DMS153 (cell line): ENCODE data around the gene RTCB.
"Not testable (repeated sequence)": the region's sequence is repeated elsewhere in the genome, so short reads cannot be mapped to it uniquely, and the experiment has no call there.

Experiments used
- DNase-seq: peaks from one replicate; lab custom pipeline; 2025; lab: John Stamatoyannopoulos, UW

The RTCB gene

DNA sequence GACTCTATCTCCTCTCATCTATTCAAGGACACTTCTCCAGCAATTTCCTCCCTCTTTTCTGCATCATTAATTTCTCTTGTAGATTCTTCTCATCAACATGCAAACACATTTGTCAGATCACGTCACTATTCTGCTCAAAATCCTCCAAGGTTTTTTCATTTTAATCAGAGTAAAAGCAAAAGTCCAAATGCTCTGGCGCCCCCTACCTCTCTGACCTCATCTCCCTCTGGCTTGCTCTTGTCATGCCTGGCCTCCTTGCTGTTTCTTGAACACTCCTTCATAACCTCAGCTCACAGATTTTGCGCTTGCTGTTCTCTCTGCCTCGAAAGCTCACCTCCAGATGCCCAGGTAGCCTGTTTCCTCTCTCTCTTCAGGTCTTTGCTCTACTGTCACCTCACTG, 22.4 kb downstream of the RTCB start:
- no peak for DNase-seq

DNA sequence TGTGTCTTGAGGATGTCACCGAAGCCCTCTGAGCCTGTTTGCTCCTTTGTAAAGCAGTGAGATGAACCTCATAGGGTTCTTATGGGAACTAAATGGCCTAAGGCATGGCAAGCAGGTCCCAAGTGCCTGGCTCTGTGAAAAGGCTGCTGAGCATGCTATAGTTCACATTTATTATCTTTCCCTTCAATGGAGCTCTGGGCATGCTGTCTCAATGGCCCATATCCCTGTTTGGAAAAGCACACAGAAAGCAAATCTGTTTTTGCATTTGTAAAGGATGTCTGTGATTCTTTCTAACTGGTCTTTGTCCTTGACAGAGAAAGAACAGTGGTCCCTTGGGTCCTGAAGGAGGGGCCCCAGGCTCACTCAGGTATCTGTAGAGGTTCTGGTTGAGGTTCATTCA, 26.4 kb downstream of the RTCB start:
- DNase-seq, result no peak

DNA sequence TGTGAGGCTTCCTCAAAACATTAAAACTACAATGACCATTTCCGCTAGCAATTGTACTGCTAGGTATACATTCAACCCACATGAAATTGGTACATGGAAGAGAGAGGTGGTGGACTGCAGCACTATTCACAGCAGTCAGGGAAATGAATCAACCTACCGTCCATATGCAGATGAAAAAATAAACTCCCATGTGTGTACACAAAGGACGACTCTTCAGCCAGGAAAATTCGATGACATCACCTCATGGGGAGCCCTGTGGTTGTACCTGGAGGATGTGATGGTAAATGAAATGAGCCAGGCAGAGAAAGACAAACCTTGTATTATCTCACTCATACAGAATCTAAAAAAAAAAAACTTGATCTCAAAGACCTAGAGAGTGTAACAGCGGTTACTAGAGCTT, 31.1 kb downstream of the RTCB start:
- peak; percentile 52 for DNase-seq

DNA sequence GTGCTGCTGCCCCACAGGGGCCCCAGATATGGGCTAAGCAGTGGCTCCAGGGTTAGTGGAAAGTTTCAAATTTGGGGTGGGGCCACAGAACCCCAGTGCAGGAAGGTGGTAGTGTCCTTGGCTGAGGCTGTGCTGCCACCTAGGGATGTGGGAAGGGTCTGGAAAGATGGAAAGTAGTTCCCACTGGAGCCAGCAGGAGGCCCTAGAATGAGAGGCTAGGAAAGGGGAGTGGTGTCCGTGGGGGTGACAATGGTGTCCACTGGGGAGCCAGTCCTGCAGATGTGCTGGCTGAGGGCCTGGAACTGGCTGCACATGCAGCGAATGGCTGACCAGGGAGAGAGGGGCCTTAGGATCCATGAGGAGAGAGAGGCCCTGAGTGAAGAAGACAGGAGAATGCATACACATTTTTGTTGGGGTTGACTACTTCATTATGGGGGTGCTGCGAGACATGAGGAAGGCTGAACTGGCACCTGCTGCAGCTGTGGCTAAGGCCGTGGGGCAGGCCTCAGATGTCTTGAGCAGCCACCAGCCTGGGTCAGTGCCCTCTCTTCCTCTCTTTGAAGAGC, 33.3 kb downstream of the RTCB start:
- peak; percentile 3 for DNase-seq

DNA sequence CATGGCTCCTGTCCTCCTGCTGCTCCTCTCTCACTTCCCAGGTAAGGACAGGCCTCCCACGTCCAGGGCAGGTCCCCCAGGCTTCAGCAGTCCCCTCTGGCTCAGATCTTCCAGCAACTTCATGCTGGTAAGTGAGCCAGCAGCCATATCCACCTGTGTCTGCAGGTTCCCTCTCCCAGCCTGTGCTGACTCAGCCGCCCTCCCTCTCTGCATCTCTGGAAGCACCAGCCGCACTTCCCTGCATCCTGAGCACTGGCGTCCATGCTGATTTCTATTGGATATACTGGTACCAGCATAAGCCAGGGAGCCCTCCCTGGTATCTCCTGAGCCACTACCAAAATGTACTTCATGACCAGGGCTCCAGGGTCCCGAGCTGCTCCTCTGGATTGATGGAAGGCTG, 35.4 kb downstream of the RTCB start:
- no peak for DNase-seq

DNA sequence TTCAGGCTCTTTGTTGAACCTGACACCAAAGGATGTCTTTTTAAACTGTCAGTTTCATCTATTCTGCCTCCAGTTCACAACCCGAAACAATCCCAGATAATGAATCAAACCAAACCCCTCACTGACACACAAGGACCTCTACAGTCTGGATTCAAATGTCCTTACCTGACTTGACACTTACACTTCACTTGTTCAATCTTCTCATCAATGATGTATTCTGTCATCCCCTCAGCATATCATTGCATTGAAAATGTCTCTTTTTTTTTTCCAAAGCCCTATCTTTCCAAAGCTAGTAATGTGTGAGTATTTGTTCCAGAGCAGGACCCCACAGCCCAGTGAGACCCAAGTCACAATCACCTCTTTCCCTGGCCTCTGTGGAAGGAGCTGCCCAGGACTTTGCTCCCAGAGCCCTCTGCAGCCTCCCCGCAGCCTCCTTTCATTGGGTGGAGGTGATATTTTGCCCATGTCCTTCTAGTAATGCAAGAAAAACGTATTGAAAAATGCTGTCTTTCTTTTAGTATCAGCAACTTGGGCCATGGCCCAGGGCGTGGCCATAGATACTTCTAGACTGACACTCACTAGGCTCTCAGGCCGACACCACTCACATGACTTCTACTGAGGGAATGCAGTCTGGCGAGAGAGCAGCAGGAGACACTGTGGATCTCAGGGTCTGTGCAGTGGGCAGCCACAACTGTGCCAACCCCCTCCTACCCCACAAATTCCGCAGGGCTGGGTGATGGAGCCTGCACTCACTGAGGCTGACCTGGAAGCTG, 36.2 kb downstream of the RTCB start:
- DNase-seq, result no peak

DNA sequence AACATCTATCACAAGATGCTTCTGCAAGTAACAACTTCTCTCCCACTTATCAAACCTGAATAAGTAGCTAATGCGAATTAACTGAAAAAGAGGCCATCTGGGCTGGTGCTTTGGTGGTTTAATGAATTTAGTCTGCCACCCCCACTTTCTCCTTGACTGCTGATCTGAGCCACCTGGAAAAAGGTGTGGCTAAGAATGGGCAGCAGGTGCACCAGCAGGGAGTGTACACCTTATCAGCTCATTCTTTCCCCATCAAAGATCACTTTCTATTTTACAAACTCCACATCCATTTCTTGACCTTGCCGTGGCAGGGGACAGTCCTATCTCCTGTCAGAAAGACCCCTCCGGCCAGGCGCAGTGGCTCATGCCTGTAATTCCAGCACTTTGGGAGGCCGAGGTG, 47.8 kb downstream of the RTCB start:
- no peak for DNase-seq

DNA sequence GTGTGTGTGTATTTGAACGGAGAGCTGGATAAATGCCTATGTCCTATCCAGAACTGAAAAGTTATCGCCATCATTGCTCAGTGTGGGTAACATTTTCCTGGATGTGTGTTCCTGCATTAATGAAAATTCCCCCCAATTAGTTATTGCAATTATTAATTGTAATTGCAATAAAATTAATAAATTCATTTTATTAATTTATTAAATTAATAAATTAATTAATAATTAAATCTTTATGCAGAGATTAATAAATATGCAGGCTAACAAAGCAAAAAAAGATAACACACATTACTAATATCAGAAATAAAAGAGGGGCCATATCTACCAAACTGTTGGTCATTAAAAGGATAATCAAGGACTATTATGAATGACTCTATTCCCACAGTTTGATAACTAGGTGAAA, 50.8 kb downstream of the RTCB start:
- DNase-seq, result no peak

DNA sequence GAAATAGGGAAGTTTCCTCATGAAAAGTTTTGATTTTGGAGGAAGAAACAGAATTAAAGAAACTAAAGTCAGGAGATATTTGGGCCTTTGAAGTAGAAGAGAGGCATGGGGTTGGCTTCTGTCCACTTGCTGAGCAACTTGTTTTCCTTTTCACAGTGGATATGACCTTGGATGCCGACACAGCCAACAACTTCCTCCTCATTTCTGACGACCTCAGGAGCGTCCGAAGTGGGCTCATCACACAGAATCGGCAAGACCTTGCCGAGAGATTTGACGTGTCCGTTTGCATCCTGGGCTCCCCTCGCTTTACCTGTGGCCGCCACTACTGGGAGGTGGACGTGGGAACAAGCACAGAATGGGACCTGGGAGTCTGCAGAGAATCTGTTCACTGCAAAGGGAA, 52.0 kb downstream of the RTCB start:
- DNase-seq, result not testable (repeated sequence)

DNA sequence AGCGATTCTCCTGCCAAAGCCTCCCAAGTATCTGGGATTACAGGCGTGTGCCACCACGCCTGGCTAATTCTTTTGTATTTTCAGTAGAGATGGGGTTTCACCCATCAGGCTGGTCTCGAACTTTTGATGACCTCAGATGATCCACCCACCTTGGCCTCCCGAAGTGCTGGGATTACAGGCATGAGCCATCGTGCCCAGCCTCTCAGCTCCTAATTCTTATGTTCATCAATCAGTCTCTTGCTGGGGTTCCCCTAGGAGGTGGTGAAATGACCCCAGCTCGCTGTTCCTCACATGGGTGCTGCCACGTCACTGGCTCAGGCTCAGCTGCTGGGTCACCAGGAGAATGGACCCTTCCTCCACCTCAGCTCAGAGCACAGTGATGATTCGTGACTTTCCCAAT, 54.5 kb downstream of the RTCB start, which contains the start of gene RFPL3:
TSS of gene RFPL3 (plus strand) at position 301 of the 400 bp plus-strand sequence. CDS start 205 bp downstream, outside the sequence.
- not testable (repeated sequence) for DNase-seq

DNA sequence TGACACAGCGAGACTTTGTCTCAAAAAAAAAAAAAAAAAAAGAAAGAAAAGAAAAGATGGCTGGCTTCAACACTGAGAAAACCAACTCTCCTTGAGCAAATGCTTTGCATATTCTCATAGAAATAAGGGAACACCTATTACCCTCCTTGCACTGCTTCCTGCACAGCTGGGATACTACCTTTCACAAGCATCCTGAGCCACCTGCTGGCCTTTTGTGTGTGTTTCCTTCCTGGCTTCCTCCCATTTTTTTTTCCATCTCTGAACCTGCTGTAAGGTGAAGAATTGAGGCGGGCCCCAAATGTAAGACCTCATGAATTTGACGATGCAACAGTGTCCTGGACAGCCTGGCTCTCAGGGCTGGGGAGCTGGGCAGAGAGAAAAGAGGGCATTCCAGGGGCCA, 56.3 kb downstream of the RTCB start:
- DNase-seq, result peak; percentile 32

DNA sequence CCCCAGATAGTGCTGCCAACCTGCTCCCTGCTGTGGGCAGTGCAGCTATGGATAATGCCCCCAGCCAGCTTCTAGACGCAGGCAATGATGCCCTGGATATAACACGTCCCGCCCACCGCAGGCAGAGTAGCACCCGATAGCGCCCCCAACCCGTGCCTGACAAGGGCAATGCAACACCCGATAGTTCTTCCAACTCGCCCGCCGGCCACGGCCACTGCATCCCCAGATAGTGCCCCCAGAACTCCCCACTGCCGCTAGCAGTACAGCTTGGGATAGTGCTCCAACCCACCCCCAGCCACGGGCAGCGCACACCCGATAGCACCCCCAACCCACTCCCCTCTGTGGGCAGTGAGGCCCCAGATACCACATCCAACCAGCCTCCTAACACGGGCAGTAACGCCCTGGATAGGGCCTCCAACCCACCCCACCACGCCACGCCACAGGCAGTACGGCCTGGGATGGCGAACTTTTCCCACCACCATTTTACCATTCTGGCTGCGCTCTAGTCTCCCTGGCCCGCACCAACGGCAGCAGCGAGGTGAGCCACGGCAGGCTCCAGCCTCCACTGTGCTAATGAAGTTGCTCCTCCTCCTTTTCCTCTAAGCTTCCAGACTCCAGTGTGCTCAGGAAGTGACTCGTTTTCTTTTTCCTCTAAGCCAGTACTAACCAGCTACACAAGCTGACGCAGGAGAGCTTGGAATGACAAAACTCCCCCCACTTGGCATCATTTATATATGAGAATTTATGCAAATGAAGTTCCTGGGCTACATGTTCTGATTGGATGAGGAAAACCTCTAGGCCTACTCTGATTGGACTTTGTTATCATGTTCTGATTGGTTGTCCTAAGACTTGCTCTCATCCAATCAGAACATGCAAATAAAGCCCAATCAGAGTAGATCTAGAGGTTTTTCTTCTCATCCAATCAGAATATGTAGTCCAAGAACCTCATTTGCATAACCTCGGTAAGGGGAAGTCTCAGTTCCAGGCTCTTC, 57.4 kb downstream of the RTCB start:
- no peak for DNase-seq

DNA sequence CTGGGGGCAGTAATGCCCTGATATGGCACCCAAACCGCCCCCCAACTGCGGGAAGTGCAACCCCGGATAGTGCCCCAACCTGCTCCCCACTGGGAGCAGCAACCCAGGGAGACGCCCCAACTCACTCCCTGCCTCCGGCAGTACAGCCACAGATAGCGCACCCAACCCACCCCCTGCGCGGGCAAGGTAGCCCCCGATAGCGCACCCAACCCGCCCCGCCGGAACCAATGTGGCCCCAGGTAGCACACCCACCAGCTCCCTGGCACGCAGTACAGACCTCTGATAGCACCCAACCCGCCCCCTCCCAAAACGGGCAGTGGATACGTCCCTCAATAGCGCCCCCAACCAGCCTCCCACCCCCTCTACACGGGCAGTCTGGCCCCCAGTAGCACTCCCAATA, 58.2 kb downstream of the RTCB start:
- DNase-seq, result no peak

DNA sequence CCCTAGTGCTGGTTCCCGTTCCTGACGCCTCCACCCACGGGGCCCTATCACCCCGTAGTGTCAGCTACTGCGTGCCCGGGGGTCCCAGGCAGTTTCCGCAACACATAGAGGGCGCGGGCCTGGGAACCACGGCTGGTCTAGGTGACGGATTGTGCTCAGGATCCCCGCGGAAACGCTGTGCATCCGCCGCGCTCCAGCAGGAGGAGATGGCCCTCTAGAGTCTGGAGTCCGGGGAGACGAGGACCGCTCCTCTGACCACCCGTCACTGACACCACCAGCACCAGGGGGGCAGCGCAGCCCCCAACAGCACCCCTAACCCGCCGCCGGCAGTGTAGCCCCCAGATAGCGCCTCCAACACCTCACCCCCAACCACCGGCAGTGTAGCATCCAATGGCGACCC, 58.8 kb downstream of the RTCB start:
- no peak for DNase-seq

DNA sequence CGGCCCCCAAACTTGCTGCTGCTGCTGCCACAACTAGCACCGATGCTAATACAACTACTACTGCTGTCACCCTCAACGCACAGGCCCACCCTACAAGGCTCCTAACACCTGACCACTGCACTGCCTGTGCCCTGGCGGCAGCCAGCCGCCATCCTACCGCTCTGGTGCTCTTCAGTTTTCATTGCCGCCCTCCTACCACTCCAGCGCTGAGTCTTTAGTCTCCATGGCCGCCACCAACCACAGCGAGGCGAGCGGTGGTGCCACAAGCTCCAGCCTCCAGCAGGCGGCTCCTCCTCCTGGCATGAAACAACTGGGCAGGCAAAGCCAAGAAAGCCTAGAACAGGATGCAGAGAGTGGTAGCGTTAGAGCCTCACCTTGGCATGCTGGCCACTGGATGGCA, 59.4 kb downstream of the RTCB start:
- peak; percentile 6 for DNase-seq

DNA sequence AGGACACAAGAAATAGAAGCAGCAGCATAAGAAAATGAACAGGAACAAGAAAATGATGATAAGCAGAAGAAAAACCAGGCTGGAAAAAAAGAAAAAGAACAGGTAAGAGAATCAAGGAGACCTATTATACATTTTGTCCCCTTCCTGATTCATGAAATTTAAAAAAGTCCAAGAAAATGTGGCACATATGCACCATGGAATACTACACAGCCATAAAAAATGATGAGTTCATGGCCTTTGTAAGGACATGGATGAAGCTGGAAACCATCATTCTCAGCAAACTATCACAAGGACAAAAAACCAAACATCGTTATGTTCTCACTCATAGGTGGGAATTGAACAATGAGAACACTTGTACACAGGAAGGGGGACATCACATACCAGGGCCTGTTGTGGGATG, 60.2 kb downstream of the RTCB start:
- not testable (repeated sequence) for DNase-seq

DNA sequence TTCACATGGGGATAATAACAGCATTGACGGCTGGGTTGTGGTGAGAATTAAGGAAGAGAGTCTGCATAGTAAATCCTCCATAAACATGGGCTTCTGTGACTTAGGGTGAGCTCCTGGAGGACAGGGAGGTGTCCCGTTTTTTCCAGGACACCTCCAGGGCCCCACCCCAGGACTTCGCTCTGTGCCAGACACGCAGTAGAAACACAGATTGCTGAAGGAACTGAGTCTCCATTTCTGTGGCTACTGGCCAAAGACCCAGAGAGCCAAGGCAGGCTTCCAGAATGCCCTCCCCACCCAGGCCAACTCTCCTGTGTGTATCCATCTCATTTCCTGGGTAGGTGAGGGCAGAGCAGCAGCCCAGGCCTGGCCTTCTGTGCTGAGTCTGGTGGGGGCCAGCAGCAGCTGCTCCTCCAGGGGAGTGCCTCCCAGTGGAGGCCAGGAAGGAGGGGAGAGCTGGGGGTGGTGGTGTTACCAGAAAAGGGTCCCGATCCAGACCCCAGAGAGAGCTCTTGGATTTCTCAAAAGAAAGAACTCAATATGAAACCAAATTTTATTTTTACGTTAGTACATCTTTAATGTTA, 63.9 kb downstream of the RTCB start:
- no peak for DNase-seq

DNA sequence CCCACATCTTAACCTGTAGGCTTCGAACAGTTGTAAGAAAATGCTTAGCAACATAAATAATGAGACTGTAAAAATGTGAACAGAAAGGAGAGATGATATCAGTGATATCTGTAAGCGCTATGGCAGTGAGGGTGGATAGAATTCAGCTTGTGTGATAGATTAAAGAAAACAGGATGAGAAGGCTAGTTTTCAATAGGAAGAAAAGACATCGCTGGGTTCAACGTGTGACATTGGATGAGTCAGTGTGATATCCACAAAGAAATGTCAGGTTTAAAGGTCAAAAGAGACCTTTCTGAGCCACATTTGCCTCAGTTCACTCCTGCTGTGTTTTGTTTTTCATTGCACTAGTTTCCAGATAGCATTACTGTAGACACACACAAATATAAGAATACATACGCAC, 68.1 kb downstream of the RTCB start:
- DNase-seq, result no peak

DNA sequence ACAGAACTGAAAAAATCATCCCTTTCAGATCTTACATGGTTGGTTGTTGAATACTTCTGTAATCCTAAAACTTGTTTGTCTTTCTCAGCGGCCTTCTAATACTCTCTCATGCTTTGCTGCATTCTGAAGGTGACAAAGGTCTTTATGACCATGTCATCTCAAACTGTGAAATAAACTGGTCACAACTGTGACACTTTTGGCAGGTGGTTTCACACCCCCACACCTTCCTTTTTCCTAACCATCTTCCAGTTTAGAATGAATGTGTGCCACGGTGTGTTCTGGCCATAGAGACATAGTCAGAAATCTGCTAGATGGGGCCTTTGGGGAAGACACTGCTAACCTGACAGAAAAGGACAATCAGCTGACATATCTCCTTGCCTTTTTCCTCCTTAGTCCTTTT, 69.1 kb downstream of the RTCB start:
- no peak for DNase-seq

DNA sequence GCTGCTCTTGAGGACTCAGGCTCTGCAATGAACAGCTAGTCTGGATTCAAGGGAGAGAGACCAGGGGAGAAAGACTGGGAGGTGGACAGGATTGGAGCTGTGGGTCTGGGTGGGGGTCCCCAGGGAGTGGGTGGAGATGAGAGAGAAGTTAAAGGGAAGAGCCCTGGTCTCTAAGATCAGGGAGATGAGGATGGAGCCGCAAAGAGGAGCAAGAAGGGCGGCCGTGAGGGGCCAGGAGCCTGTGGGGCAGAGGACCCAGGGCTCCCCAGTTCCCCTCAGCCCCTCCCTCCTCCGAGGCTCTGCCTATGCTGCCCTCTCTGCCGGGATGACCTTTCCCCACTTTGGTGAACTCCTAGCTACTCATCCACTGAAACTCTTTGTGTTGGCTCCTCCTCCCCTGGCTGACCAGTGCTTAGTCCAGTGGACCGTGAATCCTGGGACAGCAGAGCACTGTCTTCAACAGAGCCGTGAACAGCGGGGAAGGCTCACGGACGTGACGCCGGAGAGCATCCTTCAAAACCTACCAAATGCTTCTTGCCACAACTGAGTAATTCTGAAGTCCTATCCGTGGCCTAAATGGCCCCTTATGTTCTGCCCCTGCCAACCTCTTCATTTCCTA, 70.8 kb downstream of the RTCB start:
- DNase-seq, result no peak

DNA sequence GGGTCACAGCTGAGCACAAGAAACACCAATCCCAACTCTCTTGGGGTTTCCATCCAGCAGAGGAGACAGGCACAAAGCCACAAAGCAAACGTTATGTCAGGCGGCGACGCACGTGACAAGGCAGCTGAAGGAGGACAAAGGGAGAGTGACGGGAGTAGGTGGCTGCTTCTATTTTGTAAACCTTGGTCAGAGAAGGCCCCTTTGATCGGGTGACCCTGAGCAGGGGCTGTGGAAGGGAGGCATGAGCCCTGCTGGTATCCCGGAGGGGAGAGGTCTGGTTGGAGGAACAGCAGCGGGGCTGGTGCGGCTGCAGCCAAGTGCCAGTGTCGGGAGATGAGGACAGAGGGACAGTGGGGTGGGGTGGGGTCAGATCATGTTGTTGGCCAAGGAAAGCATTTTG, 71.6 kb downstream of the RTCB start:
- no peak for DNase-seq
